GM11168 (cell line): ENCODE measurements around the gene TTLL11.

ENCODE experiments used
- in situ Hi-C: fragments of 300-500 bp; cut with MboI; formaldehyde crosslinking; loops from one replicate; pipeline ENCODE4 v1.12.0; 2022; ENCODE audit warnings: low sequenced_read_pairs; ENCODE audit not compliant: unreplicated experiment

TTLL11 gene

GRCh38 chr9:122113574-122113973, 20.5 kb upstream of the TTLL11 start:
- in situ Hi-C loops = no loop called here

- in situ Hi-C loops = no loop called here
Observed at GRCh38 chr9:122112238-122112637, 19.1 kb upstream of the TTLL11 start.

DNA sequence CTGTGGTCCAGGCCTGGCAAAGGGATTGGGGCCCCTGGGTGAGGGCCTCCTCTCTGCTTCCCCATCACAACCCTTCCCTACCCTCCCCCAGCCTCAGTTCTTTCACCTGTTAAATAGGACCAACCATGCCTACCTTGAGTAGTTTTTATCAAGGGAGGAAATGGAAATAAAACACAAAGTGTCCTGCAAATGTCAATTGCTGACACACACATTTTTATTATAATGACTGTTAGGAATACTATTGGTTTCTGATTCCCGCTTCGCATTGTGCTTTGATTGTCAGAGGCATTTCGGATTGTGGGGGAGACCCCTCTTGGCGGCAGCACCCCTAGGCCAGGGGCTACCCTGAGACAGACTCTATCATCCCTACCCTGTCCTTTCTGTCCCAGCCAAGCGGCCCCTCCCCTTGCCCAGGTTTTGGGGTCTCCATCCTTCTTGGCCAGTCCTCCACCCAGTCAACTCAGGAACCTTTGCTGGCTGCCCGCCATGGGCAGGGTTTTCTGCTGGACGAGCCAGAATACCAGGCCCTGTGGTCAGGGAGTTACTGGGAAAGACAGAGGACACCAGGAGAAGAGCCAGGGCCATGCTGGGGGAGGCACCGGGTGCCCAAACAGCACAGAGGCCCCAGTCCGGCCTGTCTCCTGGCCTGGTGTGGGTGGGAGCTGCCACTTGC, 18.4 kb upstream of the TTLL11 start:
- in situ Hi-C loops = no loop called here

DNA sequence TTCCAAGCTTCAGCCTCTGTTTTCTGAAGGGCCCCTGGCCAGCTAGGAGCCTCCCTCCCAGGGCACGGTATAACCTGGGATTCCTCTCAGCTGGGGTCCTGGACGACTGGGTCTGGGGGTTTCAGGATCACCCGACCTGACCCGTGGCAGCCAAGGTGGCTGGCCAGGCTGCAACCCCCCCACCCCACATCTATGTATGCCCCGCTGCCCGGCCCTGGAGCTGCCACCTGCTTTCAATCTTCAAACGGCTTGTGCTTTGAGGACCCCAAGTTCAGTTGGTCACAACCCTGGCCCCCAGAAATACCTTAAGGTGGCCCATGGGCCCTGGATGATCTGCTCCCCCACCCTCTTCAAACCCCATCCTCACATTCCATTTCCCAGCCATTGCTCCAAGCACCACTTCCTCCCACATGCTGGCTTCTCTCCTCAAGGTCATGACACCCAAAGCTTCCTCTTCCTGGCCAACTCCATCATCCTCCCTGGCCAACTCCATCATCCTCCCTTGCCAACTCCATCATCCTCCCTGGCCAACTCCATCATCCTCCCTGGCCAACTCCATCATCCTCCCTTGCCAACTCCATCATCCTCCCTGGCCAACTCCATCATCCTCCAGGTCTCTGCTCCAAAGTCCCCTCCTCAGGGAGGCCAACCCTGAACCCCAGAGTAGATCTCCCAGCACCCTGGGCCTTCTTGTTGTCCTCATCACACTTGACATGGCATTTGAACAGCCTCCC, 17.2 kb upstream of the TTLL11 start:
- in situ Hi-C loops = no loop called here

GRCh38 chr9:122109035-122109813, 16.1 kb upstream of the TTLL11 start:
- in situ Hi-C loops = no loop called here

GRCh38 chr9:122107291-122107805, 14.2 kb upstream of the TTLL11 start:
- in situ Hi-C loops = no loop called here

- in situ Hi-C loops = no loop called here
Observed at GRCh38 chr9:122106576-122106975, 13.5 kb upstream of the TTLL11 start.

- in situ Hi-C loops = no loop called here
Observed at GRCh38 chr9:122103985-122104384, 10.9 kb upstream of the TTLL11 start.

DNA sequence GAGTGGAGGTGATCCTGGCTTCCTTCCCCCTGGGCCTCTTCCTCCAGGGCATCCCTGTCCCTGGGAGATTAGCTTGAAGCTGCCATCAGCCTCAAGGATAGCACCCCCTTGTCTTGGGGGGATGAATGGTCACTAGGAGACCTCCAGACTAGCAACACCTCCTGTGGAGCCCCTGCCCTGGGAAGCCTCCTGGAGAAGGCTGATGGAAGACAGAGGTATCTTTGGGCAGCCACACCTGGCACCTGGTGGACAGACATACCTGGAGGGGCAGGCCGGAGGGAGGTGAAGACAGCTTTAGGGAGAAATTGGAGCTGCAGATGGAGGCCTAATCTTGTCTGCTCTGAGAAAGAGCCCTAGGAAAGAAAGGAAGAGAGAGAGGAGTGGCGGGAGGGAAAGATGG, 9.0 kb upstream of the TTLL11 start:
- in situ Hi-C loops = no loop called here

DNA sequence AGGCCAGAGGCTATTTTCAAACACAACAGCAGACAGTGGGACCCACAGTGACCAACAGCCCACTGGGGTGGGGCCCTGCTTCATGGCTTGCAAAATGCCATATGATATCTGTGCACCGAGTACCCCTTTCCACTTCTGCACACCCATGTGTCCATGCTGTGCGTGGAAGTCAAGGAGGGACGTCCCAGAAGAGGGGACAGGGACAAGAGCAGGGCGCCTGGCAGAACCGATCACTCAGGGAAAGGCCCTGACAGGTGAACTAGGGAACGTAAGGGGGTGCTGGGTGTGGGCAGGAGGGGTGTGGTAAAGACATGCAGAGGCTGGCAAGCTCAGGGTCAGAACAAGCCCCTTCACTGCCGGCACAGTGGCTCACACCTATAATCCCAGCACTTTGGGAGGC, 7.6 kb upstream of the TTLL11 start:
- in situ Hi-C loops = no loop called here

DNA sequence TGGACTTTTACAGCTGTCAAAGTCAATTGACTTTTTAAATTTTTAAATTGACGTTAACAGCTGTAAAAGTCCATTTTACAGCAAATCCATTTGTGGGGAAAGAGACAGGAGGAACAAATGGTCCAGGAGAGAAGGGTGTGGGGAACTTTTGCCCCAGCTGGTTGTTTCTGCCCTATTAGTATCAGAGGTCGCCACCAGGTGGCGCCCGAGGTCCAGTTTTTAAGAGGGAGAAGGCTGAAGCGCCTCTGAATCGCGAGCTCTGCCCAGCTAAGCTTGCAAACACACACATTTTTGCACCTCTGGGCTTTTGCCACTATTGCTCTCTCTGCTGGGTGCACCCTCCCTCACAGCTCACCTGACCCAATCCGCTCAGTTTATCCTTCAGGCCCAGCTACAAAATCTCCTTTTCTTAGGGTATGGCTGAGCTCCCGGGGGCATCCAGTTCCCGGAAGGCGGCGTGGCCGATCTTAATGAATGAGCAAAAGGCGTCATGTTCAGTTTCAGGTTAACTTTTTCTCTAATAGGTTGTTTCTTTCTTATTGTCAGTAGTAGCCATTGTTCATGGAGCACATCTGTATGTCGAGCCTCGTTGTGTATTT, 6.3 kb upstream of the TTLL11 start:
- in situ Hi-C loops = no loop called here

GRCh38 chr9:122097679-122098315, 4.7 kb upstream of the TTLL11 start:
- in situ Hi-C loops = no loop called here

GRCh38 chr9:122096620-122097415, 3.7 kb upstream of the TTLL11 start:
- in situ Hi-C loops = no loop called here

DNA sequence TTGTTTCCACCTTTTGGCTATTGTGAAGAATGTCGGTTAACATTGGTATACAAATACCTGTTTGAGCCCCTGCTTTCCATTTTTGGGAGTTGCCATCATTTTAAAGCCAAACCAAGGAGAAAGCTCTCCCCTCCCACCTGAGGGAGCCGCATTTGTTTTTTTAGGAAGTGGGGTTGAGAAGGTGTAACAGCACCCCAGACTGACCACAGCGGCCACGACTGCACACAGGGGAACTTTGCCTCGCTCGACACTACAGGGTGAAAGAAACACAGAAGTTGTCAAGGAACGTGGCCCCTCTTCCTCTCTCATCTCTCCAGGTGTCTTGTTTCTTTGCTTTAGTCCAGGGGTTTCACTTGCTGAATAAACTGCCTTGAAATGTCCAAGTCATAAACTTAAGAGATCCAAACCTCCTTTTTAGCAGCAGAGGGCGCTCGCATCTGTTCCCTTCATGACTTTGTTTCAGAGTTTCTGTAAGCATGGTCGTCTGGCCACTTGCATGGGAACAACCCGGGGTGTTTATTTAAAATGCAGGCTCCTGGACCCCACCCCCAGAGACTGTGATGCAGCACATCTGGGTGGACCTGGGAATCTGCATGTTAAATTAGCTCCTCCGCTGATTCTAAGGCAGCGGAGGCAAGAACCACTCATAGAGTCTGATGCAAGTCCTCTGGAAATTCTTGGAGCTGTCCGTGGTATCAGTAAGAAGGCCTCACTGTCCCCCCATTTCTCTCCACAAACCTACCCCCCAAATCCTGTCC, 2.1 kb upstream of the TTLL11 start:
- in situ Hi-C loops = no loop called here

- in situ Hi-C loops = no loop called here
Observed at GRCh38 chr9:122091682-122092592, 1.2 kb downstream of the TTLL11 start.

GRCh38 chr9:122090981-122091380, 2.1 kb downstream of the TTLL11 start:
- in situ Hi-C loops = no loop called here

GRCh38 chr9:122090287-122090883, 2.7 kb downstream of the TTLL11 start:
- in situ Hi-C loops = no loop called here
